ENCODE measurements around the gene KANSL1. TPM values are rescaled to one million over a fixed set of nuclear protein-coding genes. Genes with fewer than 3 reads are reported as not detected.

Gene KANSL1
- total RNA-seq, 4 donors from 2014 or later, result 80.3 to 201 (median 146) TPM

DNA sequence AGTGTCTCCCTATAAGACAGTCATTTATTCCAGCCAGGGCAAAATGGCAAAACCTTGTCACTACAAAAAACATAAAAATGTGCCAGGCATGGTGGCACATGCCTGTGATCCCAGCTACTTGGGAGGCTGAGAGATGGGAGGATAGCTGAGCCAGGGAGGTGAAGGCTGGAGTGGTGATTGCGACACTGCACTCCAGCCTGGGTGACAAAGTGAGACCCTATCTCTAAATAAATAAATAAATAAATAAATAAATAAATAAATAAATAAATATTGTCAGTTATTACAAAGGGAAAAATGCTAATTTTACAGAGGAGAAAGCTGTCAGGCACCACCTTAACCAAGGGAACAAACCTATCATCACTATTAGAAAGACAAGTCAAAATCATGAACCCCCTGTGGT, 118.7 kb downstream of the KANSL1 start:
- H3K9me3 ChIP-seq, result no peaks in the 10 kb centered on the region
- no peak overlapping the region for H3K4me3 ChIP-seq
- in situ Hi-C loops (cut with MboI; ENCODE audit: low pct_ligation_motif_present in 1 of 4, low pct_unique_long_range_greater_than_20kb in 1 of 4, low sequenced_read_pairs in 3 of 4) (no loop called here), intact Hi-C loops (cut with DNase I; ENCODE audit: low total_unique reads) (no loop called here)
- peaks cover 0 to 36% (median 4%) of the 10 kb centered on the region in 4 donors for H3K4me1 ChIP-seq
- TF ChIP-seq POLR2AphosphoS5 (IDR thresholded peaks at IDR 0.05) (no peak), POLR2A (IDR thresholded peaks at IDR 0.05) (no peak), EP300 (IDR thresholded peaks at IDR 0.05; ENCODE audit: low read depth) (no peak)
- TF ChIP-seq, protein P1, sequence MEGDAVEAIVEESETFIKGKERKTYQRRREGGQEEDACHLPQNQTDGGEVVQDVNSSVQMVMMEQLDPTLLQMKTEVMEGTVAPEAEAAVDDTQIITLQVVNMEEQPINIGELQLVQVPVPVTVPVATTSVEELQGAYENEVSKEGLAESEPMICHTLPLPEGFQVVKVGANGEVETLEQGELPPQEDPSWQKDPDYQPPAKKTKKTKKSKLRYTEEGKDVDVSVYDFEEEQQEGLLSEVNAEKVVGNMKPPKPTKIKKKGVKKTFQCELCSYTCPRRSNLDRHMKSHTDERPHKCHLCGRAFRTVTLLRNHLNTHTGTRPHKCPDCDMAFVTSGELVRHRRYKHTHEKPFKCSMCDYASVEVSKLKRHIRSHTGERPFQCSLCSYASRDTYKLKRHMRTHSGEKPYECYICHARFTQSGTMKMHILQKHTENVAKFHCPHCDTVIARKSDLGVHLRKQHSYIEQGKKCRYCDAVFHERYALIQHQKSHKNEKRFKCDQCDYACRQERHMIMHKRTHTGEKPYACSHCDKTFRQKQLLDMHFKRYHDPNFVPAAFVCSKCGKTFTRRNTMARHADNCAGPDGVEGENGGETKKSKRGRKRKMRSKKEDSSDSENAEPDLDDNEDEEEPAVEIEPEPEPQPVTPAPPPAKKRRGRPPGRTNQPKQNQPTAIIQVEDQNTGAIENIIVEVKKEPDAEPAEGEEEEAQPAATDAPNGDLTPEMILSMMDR (IDR thresholded peaks at IDR 0.05), result no peak
- WGBS, 2 donors (ENCODE audit: low coverage in 1 of 2), result 90 to 100% methylated on average over 1 of the region's 1 CpG
- H3K36me3 ChIP-seq, result no peaks in the 10 kb centered on the region
- H3K27me3 ChIP-seq, result no peaks in the 10 kb centered on the region
- no peak overlapping the region for H3K27ac ChIP-seq
- no peak for DNase-seq

DNA sequence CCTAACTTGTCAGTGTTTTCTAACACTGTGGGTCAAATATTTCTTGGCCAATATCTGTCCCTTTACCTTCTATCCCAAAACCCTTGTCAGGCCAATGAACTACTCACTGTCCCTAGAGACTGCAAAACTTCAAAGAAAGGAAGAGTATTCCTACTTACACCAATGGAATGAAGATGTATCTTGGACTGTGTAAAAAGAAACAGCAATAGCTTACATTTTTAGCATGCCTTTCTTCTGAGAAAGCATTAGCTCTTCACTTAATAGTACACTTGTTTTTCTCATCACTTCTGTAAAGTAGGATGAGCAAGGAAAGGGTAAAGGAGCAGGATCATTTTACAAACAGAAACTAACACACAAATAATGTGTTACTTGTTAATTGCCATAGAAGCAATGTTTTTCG, 120.2 kb downstream of the KANSL1 start:
- Histone ChIP-seq H3K36me3 (no peaks in the 10 kb centered on the region), H3K27me3 (no peaks in the 10 kb centered on the region), H3K9me3 (no peaks in the 10 kb centered on the region), H3K4me3 (no peak overlapping the region), H3K27ac (no peak overlapping the region), H3K4me1 (peaks cover 0 to 36% (median 4%) of the 10 kb centered on the region in 4 donors)
- no peak for TF ChIP-seq POLR2A (IDR thresholded peaks at IDR 0.05)
- TF ChIP-seq, protein P1 (IDR thresholded peaks at IDR 0.05), result no peak
- TF ChIP-seq EP300 (IDR thresholded peaks at IDR 0.05; ENCODE audit: low read depth), result no peak
- TF ChIP-seq POLR2AphosphoS5 (IDR thresholded peaks at IDR 0.05), result no peak
- intact Hi-C loops (cut with DNase I; ENCODE audit: low total_unique reads) (no loop called here), in situ Hi-C loops (cut with MboI; ENCODE audit: low pct_ligation_motif_present in 1 of 4, low pct_unique_long_range_greater_than_20kb in 1 of 4, low sequenced_read_pairs in 3 of 4) (no loop called here)
- no peak for DNase-seq
- 78 to 92% methylated on average over 1 of the region's 1 CpG for WGBS, 2 donors (ENCODE audit: low coverage in 1 of 2)

DNA sequence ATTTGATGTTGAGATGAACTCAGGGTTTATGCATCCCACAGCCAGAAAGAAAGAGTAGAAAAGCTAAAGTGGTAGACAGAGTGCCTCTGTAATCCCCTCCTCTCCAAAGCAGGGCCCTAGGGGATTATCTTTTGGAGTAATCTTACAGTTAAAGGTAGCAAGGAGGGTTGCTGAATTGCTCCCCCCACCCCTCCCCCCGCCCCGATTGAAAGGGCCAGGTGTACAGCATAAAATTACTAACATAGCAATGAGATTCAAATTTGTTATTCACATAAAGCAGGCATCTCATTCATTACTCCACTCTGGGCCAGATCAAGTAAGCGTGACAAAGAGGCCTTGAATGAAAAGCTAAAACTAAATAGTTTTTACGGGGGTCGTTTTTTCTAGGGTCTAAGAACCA, 121.4 kb downstream of the KANSL1 start:
- intact Hi-C loops (cut with DNase I; ENCODE audit: low total_unique reads), result no loop called here
- in situ Hi-C loops (cut with MboI; ENCODE audit: low pct_ligation_motif_present in 1 of 4, low pct_unique_long_range_greater_than_20kb in 1 of 4, low sequenced_read_pairs in 3 of 4), result no loop called here

DNA sequence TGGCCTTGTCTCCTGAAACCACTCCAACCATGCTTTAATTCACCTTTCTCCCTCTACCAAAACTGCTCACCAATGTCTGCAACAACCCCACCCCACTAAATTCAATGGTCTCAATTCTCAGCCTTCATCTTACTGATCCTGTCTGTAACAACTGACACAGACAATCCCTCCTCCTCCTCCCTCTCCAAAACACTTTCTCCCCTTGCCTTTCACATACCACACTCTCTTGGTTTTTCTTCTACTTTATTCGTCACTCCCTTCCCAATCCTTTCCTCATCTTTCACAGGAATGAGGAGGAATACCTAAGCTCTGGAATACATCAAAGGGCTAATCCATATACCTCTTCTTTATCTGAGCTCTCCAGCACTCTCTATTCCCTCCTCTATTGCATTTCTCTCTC, 128.8 kb downstream of the KANSL1 start:
- peaks cover 0 to 20% (median 6%) of the 10 kb centered on the region in 4 donors for H3K36me3 ChIP-seq
- H3K4me1 ChIP-seq, result peaks cover 0 to 9% (median 0%) of the 10 kb centered on the region in 4 donors
- intact Hi-C loops (cut with DNase I; ENCODE audit: low total_unique reads) (no loop called here), in situ Hi-C loops (cut with MboI; ENCODE audit: low pct_ligation_motif_present in 1 of 4, low pct_unique_long_range_greater_than_20kb in 1 of 4, low sequenced_read_pairs in 3 of 4) (no loop called here)
- 87 to 88% methylated on average over 1 of the region's 1 CpG for WGBS, 2 donors (ENCODE audit: low coverage in 1 of 2)
- no peak overlapping the region for H3K4me3 ChIP-seq
- no peak overlapping the region for H3K27ac ChIP-seq
- DNase-seq, result no peak
- TF ChIP-seq, protein P1 (IDR thresholded peaks at IDR 0.05), result no peak
- TF ChIP-seq POLR2A (IDR thresholded peaks at IDR 0.05) (no peak), POLR2AphosphoS5 (IDR thresholded peaks at IDR 0.05) (no peak), EP300 (IDR thresholded peaks at IDR 0.05; ENCODE audit: low read depth) (no peak)
- no peaks in the 10 kb centered on the region for H3K27me3 ChIP-seq
- H3K9me3 ChIP-seq, result no peaks in the 10 kb centered on the region

More for the DNA sequence above, 121.4 kb downstream of the KANSL1 start:
- H3K9me3 ChIP-seq, result no peaks in the 10 kb centered on the region
- no peaks in the 10 kb centered on the region for H3K27me3 ChIP-seq
- H3K27ac ChIP-seq, result no peak overlapping the region
- TF ChIP-seq POLR2A (IDR thresholded peaks at IDR 0.05) (no peak), POLR2AphosphoS5 (IDR thresholded peaks at IDR 0.05) (no peak), EP300 (IDR thresholded peaks at IDR 0.05; ENCODE audit: low read depth) (no peak)
- TF ChIP-seq, protein P1 (IDR thresholded peaks at IDR 0.05), result no peak
- H3K4me1 ChIP-seq, result peaks cover 0 to 30% (median 4%) of the 10 kb centered on the region in 4 donors
- DNase-seq, result no peak
- peaks cover 0 to under 1% (median 0%) of the 10 kb centered on the region in 4 donors for H3K36me3 ChIP-seq
- 75 to 83% methylated on average over 2 to 5 of the region's 5 CpGs for WGBS, 2 donors (ENCODE audit: low coverage in 1 of 2)
- H3K4me3 ChIP-seq, result no peak overlapping the region

Measured in transverse colon (tissue), 4 donors.